22Rv1 (cell line): Measurements from ENCODE around the gene GAB2.

Source experiments
- CTCF ChIP-seq: fragments of 450-650 bp; IDR thresholded peaks from 2 replicates; pipeline ENCODE4 v1.5.1; 2017; ENCODE audit warnings: mild to moderate bottlenecking
- ZFX ChIP-seq: fragments of 450-650 bp; IDR thresholded peaks from 2 replicates; pipeline ENCODE4 v1.6.1; 2017; ENCODE audit warnings: antibody characterized with exemption, borderline replicate concordance

- TF ChIP-seq CTCF, result no peak
- no peak for TF ChIP-seq ZFX
Measured at GRCh38 chr11:78270971-78271370, 146.6 kb downstream of the GAB2 start.
